Epithelial cell of proximal tubule (primary cell): ENCODE measurements around the gene FCAMR. TPM values are rescaled to one million over a fixed set of nuclear protein-coding genes. Genes with fewer than 3 reads are reported as not detected.

Source experiments
- DNase-seq: peaks from one replicate; pipeline ENCODE4 v3.0.0-alpha.2; 2011; ENCODE audit warnings: low read depth
- H3K4me3 ChIP-seq: 2 replicates; pipeline ENCODE4 v1.5.1; 2011; ENCODE audit warnings: low read depth, mild to moderate bottlenecking, low read length
- total RNA-seq: library from RNA; depleted of rRNA; stranded (reverse); fragments of >200 nt; gene quantifications from 2 replicates; pipeline ENCODE4 v1.2.3, GENCODE V29; 2015
- TF ChIP-seq, protein P1 (sequence below): conservative IDR thresholded peaks from 2 replicates; pipeline ENCODE4 v1.5.1; 2012; ENCODE audit warnings: low read depth, mild to moderate bottlenecking, low read length

The FCAMR gene, protein sequence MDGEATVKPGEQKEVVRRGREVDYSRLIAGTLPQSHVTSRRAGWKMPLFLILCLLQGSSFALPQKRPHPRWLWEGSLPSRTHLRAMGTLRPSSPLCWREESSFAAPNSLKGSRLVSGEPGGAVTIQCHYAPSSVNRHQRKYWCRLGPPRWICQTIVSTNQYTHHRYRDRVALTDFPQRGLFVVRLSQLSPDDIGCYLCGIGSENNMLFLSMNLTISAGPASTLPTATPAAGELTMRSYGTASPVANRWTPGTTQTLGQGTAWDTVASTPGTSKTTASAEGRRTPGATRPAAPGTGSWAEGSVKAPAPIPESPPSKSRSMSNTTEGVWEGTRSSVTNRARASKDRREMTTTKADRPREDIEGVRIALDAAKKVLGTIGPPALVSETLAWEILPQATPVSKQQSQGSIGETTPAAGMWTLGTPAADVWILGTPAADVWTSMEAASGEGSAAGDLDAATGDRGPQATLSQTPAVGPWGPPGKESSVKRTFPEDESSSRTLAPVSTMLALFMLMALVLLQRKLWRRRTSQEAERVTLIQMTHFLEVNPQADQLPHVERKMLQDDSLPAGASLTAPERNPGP
- 0.29 TPM in 1 of 2 replicates, not detected in the other for total RNA-seq

DNA sequence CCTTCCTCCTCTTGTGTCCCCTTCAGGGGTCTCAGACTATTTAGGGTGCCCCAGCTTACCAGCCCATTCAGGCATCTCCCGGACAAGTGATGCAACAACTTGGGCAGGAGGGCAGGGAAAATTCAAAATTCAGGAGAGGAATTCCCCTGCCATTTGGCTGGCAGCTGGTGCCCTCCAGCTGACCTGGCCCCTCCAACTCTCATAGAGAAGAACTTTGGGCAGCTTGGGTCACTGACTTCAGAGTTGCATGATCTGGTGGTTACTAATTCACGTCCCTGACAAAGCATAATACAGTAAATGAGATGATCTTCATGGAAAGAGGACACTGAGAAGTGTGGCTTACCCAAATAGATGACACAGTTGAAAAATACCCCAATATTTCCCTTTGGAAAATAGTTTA lies at the start of gene FCAMR:
FCAMR (minus strand) TSS at position 15 of the 400 bp plus-strand sequence. CDS start 335 bp downstream, outside the sequence.
- H3K4me3 ChIP-seq = no peak within 1 kb of the TSS
- DNase-seq = no peak
- TF ChIP-seq, protein P1, sequence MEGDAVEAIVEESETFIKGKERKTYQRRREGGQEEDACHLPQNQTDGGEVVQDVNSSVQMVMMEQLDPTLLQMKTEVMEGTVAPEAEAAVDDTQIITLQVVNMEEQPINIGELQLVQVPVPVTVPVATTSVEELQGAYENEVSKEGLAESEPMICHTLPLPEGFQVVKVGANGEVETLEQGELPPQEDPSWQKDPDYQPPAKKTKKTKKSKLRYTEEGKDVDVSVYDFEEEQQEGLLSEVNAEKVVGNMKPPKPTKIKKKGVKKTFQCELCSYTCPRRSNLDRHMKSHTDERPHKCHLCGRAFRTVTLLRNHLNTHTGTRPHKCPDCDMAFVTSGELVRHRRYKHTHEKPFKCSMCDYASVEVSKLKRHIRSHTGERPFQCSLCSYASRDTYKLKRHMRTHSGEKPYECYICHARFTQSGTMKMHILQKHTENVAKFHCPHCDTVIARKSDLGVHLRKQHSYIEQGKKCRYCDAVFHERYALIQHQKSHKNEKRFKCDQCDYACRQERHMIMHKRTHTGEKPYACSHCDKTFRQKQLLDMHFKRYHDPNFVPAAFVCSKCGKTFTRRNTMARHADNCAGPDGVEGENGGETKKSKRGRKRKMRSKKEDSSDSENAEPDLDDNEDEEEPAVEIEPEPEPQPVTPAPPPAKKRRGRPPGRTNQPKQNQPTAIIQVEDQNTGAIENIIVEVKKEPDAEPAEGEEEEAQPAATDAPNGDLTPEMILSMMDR = no peak

DNA sequence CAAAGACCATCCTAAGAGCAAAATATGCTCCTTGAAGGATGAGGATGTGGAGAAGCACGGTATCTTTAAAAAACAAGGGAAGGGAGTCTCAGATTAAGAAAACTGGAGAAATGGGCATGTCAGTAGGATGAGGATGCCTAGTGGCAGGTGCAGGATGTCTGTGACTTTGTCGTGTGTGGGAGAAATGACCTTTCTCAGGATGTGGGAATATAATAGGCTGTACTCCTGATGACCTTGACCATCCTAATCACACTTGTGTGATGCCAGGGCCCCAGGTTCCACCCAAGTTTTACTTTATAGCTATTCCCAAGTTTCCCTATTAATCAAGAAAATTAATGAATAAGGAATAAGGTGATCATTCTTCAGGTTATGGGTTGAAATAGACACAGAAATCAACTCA lies 49.4 kb upstream of the FCAMR start:
- H3K4me3 ChIP-seq = no peak overlapping the region
- TF ChIP-seq, protein P1 = no peak
- DNase-seq = no peak

DNA sequence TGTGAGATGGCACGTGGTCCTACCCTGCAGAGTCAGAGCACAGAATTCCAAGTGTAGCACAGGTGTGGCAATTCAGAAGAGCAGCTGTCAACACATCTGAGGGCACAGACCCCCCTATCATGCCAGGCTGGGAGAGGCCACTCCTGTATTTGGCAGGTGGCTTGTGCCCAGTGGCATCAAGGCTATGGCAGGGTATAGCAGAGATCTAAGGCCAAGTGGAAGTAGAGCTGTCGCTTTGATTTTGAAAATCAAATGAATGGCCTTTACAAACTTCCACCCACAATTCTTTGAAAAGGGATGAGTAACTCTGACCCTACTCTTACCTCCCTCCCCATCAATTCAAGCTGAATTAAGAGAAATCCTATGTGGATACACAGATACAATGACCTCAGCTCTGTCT lies 48.9 kb upstream of the FCAMR start:
- no peak overlapping the region for H3K4me3 ChIP-seq
- TF ChIP-seq, protein P1 = no peak
- no peak for DNase-seq

DNA sequence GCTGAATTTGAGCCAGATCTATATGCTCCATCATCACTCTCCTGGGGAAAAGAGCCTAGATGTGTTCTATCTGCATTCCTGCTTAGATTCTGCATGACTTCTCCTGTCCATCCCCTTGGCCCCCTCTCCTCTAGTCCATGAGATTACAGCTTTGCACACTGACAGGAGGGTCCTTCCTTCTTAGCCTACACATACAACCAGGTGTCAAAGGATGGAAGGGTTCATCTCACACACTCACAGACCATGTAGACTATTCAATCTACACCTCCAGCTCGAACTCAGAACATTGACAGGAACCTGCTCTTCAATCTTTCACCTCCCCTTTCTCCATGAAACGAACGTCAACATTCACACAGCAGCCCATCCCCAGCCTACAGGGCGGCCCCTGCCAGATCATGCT lies 48.4 kb upstream of the FCAMR start:
- H3K4me3 ChIP-seq = no peak overlapping the region
- TF ChIP-seq, protein P1 = no peak
- no peak for DNase-seq

DNA sequence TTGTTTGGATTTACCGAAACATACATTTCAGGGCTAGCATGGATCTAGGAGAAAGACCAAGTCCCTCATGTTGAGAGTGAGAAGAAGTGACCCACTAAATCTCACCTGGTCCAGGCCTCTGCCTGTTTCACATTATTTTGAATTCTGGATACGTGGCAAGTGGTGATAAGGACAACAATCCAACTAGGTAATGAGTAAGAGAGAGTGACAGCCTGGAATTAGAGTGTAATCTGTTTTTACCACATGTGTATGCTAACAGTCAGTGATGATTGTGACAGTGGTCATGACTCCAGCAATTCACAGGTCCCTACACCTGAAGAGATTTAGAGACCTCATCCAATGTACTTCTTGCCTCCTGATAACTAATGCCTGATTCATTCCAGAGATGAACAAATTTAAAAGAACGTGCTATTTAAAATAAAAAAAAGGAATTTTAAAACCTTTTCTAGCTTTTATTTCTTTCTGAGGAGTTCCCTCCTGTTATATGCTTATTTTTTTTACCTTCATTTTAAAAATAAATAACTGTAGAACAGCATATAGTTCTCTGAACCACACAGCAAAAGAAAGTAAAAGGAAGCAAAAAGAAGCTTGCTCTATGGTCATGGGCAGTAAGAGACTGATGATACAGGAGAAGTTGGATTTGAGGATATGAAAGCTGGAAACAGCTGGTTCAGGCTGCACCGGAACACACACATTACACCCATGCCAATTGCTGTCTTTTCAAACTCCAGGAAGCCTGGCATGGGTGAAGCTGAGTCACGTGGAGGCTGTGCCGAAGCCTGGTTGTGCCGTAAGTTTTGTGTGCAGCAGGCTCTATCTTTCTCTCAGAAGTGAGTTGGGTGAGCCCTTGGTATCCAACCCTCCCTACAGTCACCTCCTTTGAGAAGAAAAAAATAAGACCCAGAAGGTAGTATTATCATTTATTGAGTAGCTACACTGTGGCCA lies 47.6 kb upstream of the FCAMR start:
- TF ChIP-seq, protein P1 = no peak
- no peak for DNase-seq

DNA sequence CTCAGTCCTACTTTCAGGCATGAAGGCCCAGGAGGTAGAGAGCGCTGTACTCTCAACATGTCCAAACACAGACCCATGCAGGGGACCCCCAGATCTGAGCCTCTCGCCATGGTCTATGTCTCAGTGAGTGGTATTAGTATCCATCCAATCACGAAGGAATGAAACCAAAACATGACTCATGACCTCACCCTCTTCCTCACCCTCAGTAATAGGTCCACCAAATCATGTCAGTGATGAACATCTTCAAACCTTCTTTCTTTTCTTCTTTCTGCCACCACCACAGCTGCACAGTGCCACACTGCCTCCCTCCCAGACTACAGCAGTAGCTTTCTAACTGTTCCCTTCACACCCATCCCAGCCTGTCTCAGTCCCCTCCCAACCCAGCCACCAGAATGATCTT lies 45.5 kb upstream of the FCAMR start:
- TF ChIP-seq, protein P1 = no peak
- no peak overlapping the region for H3K4me3 ChIP-seq
- no peak for DNase-seq

More for the DNA sequence above, 47.6 kb upstream of the FCAMR start:
- no peak overlapping the region for H3K4me3 ChIP-seq
